K562 (cell line): ENCODE data around the gene PPP6R1. TPM values are rescaled to one million over a fixed set of nuclear protein-coding genes. Genes with fewer than 3 reads are reported as not detected.

Source experiments
- ATAC-seq: fragments of 200-7000 bp; cut with Tn5 transposase; 3 replicates; pipeline ENCODE4 v1.9.1; 2020; ENCODE audit warnings: moderate library complexity
- BruUV-seq: library from RNA; stranded (reverse); fragments of 400-500 nt; replicated peaks from 2 replicates; lab custom pipeline; 2021; lab: Mats Ljungman, UMichigan
- CTCF ChIA-PET: fragments of 300-600 bp; formaldehyde crosslinking; extraction: SDS; loops from one replicate; lab custom pipeline; 2021; ENCODE audit warnings: low intra/inter-chr PET ratio; lab: Yijun Ruan, JAX
- POLR2A ChIA-PET: fragments of 300-600, 350-650 bp; sonication (Branson Sonifier 250); formaldehyde crosslinking; extraction: SDS; loops from one replicate; lab custom pipeline; 2021; ENCODE audit warnings: antibody characterized with exemption, inconsistent platforms; lab: Yijun Ruan, JAX
- DNase-seq, 4 experiments: peaks; one replicate each; pipeline versions ENCODE4 v3.0.0 to v3.0.0-alpha.2; 2011 to 2018; ENCODE audit warnings: low spot score in 3 of 4, mixed read lengths in 3 of 4; ENCODE audit errors: extremely low read depth in 1 of 4
- FAIRE-seq: peaks from 2 replicates; lab custom pipeline; 2011; peaks lifted over from hg19 to GRCh38; lab: Jason Lieb, UNC
- H2AFZ ChIP-seq: 2 replicates; pipeline ENCODE4 v1.6.0; 2011; ENCODE audit warnings: low read depth, low read length, control low read depth, inconsistent platforms
- H3K27ac ChIP-seq: fragments of 200-600 bp; 3 replicates; pipeline ENCODE4 v1.8.0; 2011; ENCODE audit warnings: low read depth, mild to moderate bottlenecking, control low read depth, inconsistent platforms, low read length, moderate library complexity, mixed read lengths; ENCODE audit errors: extremely low read depth
- H3K27me3 ChIP-seq, 2 experiments: fragments of 300-600 bp in 1 of 2; 2 replicates in 1 of 2; 3 replicates in 1 of 2; pipeline versions ENCODE4 v1.6.0 to v1.8.0; 2011; ENCODE audit warnings: inconsistent platforms in 2 of 2, low read length in 2 of 2, mild to moderate bottlenecking in 1 of 2, mixed read lengths in 1 of 2, moderate library complexity in 1 of 2; ENCODE audit not compliant: control insufficient read depth in 2 of 2, insufficient read depth in 2 of 2
- H3K36me3 ChIP-seq: fragments of 300-600 bp; 3 replicates; pipeline ENCODE4 v1.8.0; 2011; ENCODE audit warnings: mild to moderate bottlenecking, low read length, inconsistent platforms; ENCODE audit not compliant: control insufficient read depth, insufficient read depth
- H3K4me1 ChIP-seq, 2 experiments: fragments of 200-600 bp in 1 of 2; replicated peaks in 1 of 2; 2 replicates in 1 of 2; 3 replicates in 1 of 2; pipeline versions ENCODE4 v1.5.1 to v1.8.0; 2011; ENCODE audit warnings: inconsistent platforms in 2 of 2, low read length in 2 of 2, mild to moderate bottlenecking in 1 of 2, mixed read lengths in 1 of 2, moderate library complexity in 1 of 2; ENCODE audit not compliant: control insufficient read depth in 2 of 2, insufficient read depth in 2 of 2
- H3K4me2 ChIP-seq: 2 replicates; pipeline ENCODE4 v1.6.1; 2011; ENCODE audit warnings: low read length, control low read depth, inconsistent platforms, mixed read lengths; ENCODE audit not compliant: insufficient read depth
- H3K4me3 ChIP-seq: fragments of 200-600 bp; sonication (generic), shearing (Covaris generic); 2 replicates; pipeline ENCODE4 v1.5.1; 2016; ENCODE audit warnings: control low read depth, inconsistent platforms
- H3K79me2 ChIP-seq: fragments of 200-600 bp; 3 replicates; pipeline ENCODE4 v1.8.0; 2011; ENCODE audit warnings: low read length, inconsistent platforms; ENCODE audit not compliant: control insufficient read depth, insufficient read depth
- H3K9ac ChIP-seq, 2 experiments: 2 replicates each; pipeline versions ENCODE4 v1.6.0 to v1.6.1; 2011; ENCODE audit warnings: low read depth in 2 of 2, low read length in 2 of 2, control low read depth in 1 of 2, inconsistent platforms in 1 of 2, mild to moderate bottlenecking in 1 of 2, mixed read lengths in 1 of 2; ENCODE audit not compliant: insufficient read depth in 1 of 2
- H3K9me1 ChIP-seq: one replicate; pipeline ENCODE4 v1.6.0; 2011; ENCODE audit warnings: inconsistent platforms, mild to moderate bottlenecking, low read length, moderate library complexity; ENCODE audit not compliant: control insufficient read depth, insufficient read depth
- H3K9me3 ChIP-seq: replicated peaks from 2 replicates; pipeline ENCODE4 v1.5.1; 2011; ENCODE audit warnings: low read depth, low read length, inconsistent platforms; ENCODE audit not compliant: control insufficient read depth, insufficient read depth
- H4K20me1 ChIP-seq: replicated peaks from 2 replicates; pipeline ENCODE4 v1.6.1; 2011; ENCODE audit warnings: low read length, inconsistent platforms, mixed read lengths; ENCODE audit not compliant: control insufficient read depth, insufficient read depth
- ATF1 ChIP-seq, 2 experiments: fragments of 450-650 bp in 1 of 2; IDR thresholded peaks; 2 replicates each; pipeline ENCODE4 v1.6.1; 2016; ENCODE audit warnings: missing compliant biosample characterization in 1 of 2, missing genetic modification characterization in 1 of 2
- BRD4 ChIP-seq: fragments of 200-600 bp; sonication (generic); IDR thresholded peaks from 2 replicates; pipeline ENCODE4 v1.6.1; 2017; ENCODE audit warnings: inconsistent platforms
- E2F3 ChIP-seq: fragments of 250-450 bp; sonication (Bioruptor Pico); IDR thresholded peaks from 2 replicates; pipeline ENCODE4 v1.4.0; 2020; ENCODE audit warnings: mild to moderate bottlenecking
- FOSL1 ChIP-seq: fragments of 200-800 bp; sonication (Bioruptor generic); conservative IDR thresholded peaks from 2 replicates; pipeline ENCODE4 v1.6.1; 2016; ENCODE audit warnings: missing genetic modification characterization, missing compliant biosample characterization
- GTF3C2 ChIP-seq: IDR thresholded peaks from 3 replicates; pipeline ENCODE4 v1.6.1; 2011; ENCODE audit warnings: borderline replicate concordance, mild to moderate bottlenecking, moderate library complexity; ENCODE audit not compliant: insufficient read length; ENCODE audit errors: extremely low read depth
- NFRKB ChIP-seq: fragments of 450-650 bp; IDR thresholded peaks from 2 replicates; pipeline ENCODE4 v1.6.1; 2016; ENCODE audit warnings: low read depth
- POU5F1 ChIP-seq: fragments of 150-350 bp; IDR thresholded peaks from 2 replicates; pipeline ENCODE4 v1.6.1; 2014; ENCODE audit warnings: borderline replicate concordance, low read length, low read depth, mild to moderate bottlenecking; ENCODE audit not compliant: partially characterized antibody
- ZNF274 ChIP-seq: IDR thresholded peaks from 2 replicates; pipeline ENCODE4 v1.6.1; 2011; ENCODE audit warnings: low read depth, mild to moderate bottlenecking, low read length, moderate library complexity, borderline replicate concordance
- ZNF324 ChIP-seq: fragments of 250-450 bp; sonication (Bioruptor Pico); IDR thresholded peaks from 2 replicates; pipeline ENCODE4 v1.4.0; 2020; ENCODE audit warnings: mild to moderate bottlenecking
- ZNF407 ChIP-seq: fragments of 450-650 bp; IDR thresholded peaks from 2 replicates; pipeline ENCODE4 v1.6.1; 2016; ENCODE audit warnings: low read depth
- WGBS: fragments of 100-300 bp; shearing (Covaris generic); methylation state at CpG from one replicate; pipeline ENCODE4 v1.1.6; 2016; ENCODE audit warnings: low coverage, mixed read lengths; ENCODE audit not compliant: insufficient coverage; ENCODE audit errors: missing lambda C conversion rate; 5-methylcytosine and 5-hydroxymethylcytosine counted together
- in situ Hi-C: fragments of 300-500 bp; cut with MboI; formaldehyde crosslinking; loops from 4 replicates; pipeline ENCODE4 v1.15.0; 2018; ENCODE audit warnings: inconsistent platforms, mixed read lengths
- intact Hi-C: fragments of 100-400 bp; cut with micrococcal nuclease; formaldehyde crosslinking; loops from 2 replicates; pipeline ENCODE4 v1.14.2; 2022
- polyA plus RNA-seq, 8 experiments: library from polyadenylated mRNA; depleted of rRNA in 4 of 8; stranded (reverse) in 5 of 8; unstranded in 3 of 8; fragments of >200 nt; fragmentation: Nextera tagmentation in 2 of 8; fragmentation: Illumina TruSeq in 1 of 8; extraction: Ambion mirVana in 2 of 8; extraction: Trizol in 1 of 8; gene quantifications; 2 replicates each; pipeline versions ENCODE4 v1.2.1 to v1.2.3, GENCODE V29; 2011 to 2014; ENCODE audit warnings: inconsistent platforms in 1 of 8, missing spikeins in 1 of 8
- total RNA-seq, 7 experiments: library from RNA; depleted of rRNA in 6 of 7; stranded (reverse); fragments of >200 nt in 6 of 7; fragmentation: Illumina TruSeq in 2 of 7; extraction: Trizol in 2 of 7; gene quantifications; 2 replicates each; pipeline versions ENCODE4 v1.2.1 to v1.2.3, GENCODE V29; 2011 to 2021; ENCODE audit warnings: low replicate concordance in 1 of 7

PPP6R1 gene
- total and polyA plus RNA-seq, 9 of the 15 experiments (the other 6 are each of a cell fraction or from before 2014, with no cell fraction given): 0.48 to 135 (median 37.2) TPM

- ChIA-PET POLR2A (no interaction called here), CTCF (no interaction called here)
- no TSS peak for BruUV-seq
- H3K9ac ChIP-seq: peak overlapping the region in 1 of 2 experiments; percentile 81; a peak in 2 of 4 replicates
- H4K20me1 ChIP-seq: no peaks in the 10 kb centered on the region
- no peak for ATAC-seq
- intact Hi-C loops (no loop called here), in situ Hi-C loops (loop anchor here (10.0 kb wide), 1 partner anchor 340 kb away; the partner anchor contains the start of gene ZNF784)
- FAIRE-seq: no peak
- no peaks in the 10 kb centered on the region for H3K27me3 ChIP-seq
- H3K9me3 ChIP-seq: no peaks in the 10 kb centered on the region
- peaks cover 14 to 44% of the 10 kb centered on the region in 2 experiments for H3K4me1 ChIP-seq
- peaks cover 3% of the 10 kb centered on the region; the same call in 1 of the 3 replicates for H3K79me2 ChIP-seq
- peak overlapping the region; percentile 52; the same call in 1 of the 3 replicates for H3K27ac ChIP-seq
- DNase-seq: no peak
- peak overlapping the region; percentile 42 for H3K4me3 ChIP-seq
- H3K4me2 ChIP-seq: no peak overlapping the region
- H3K9me1 ChIP-seq: no peaks in the 10 kb centered on the region
- H2AFZ ChIP-seq: no peak overlapping the region
- no peaks in the 10 kb centered on the region for H3K36me3 ChIP-seq
- WGBS: no CpG with 5 or more reads among the region's 16 CpGs
- TF ChIP-seq ATF1 (CRISPR knock-in tag; IDR thresholded peaks at IDR 0.05): no peak
- no peak for TF ChIP-seq ATF1 (tag; IDR thresholded peaks at IDR 0.05)
- no peak for TF ChIP-seq FOSL1 (tag)
- no peak for TF ChIP-seq POU5F1
- no peak for TF ChIP-seq BRD4
- TF ChIP-seq ZNF324 (CRISPR knock-in tag): no peak
- no peak for TF ChIP-seq ZNF274
- no peak for TF ChIP-seq NFRKB
- no peak for TF ChIP-seq ZNF407
- TF ChIP-seq GTF3C2: no peak
- no peak for TF ChIP-seq E2F3 (CRISPR knock-in tag)
Measured at GRCh38 chr19:55284405-55285058, 25.7 kb upstream of the PPP6R1 start.
